ENCODE results near the gene OTUB1.

The OTUB1 gene

DNA sequence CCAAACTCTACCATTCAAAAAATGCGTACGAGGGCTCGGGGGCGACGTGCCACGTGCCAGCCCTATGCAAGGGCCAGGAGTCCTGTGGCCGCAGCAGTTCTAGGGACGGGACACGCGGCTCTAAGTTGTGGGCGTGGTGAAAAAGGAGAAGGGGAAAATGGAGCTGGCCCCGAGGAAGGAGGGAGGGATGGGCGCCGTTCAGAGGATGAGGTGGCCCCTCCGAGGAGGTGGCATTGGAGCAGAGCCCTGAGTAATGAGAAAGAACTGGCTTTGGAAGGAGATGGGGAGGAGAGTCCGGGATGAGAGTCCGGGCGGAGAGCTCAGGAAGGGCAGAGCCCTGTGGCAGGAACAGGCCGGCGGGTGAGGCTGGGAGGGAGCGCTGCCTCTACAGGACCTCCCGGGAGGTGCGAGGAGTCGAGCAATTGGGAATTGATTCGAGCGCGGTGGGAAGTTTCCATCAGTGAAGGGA is 21.0 kb downstream of the OTUB1 start:
- no peak for DNase-seq

DNA sequence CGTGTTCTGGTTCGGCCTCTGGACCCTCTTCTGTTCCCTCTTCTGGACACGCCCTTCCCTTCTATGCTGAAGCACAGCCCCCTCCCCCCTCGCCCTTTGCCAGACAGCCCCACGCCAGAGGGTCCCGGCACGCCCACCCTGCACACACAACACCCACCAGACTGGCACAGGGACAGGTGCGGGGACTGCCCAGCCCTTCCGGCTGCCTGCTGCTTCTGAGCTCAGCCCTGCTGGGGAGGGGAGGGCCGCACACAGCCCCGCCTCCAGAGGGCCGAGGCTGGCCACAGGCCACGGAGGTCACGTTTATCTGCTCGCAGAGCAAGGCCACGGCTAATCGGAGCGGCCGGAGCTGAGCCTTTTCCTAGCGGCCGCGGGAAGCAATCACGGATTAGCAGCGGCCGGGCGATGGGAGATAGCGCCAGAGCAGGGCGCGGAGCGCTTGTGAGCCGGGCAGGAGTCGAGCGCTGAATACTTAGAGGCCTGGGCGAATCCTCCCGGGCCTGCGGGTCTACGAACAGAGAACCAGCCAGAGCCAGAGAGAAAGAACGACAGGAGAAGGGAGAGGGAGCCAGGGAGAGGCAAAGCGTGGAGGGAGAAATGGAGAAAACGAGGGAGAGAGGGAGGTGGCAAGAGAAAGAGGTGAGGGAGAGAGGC is 21.5 kb downstream of the OTUB1 start:
- DNase-seq: no peak

DNA sequence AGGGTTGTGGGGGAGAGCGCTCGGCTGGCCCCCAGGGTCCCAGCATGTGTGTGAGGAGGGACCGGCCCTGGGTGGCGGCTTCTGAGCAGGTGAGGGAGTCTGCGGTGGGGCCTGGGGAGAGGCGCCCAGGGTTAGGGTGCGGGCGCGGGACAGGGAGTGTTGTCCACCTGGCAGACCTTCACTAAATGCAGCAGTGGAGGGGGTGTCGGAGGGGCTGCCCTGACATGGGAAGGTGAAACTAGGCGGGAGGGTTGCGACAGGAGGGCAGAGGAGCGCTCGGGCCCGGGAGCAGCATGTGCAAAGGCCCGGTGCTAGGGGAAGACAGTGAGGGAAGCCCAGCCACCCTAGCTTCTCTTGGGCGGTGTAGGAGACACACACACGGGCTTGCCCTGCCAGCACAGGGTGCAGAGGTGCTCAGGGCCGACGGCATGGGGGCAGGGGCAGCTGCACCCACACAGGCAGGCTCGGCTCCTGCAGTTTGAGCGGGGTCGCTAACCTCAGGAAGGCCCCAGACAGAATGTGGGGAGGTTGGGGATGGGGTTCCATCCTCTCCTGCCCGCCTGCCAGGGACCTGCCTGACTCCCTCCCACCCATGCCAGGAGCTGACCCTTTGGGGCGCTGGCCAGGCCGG is 22.2 kb downstream of the OTUB1 start:
- no peak for DNase-seq

DNA sequence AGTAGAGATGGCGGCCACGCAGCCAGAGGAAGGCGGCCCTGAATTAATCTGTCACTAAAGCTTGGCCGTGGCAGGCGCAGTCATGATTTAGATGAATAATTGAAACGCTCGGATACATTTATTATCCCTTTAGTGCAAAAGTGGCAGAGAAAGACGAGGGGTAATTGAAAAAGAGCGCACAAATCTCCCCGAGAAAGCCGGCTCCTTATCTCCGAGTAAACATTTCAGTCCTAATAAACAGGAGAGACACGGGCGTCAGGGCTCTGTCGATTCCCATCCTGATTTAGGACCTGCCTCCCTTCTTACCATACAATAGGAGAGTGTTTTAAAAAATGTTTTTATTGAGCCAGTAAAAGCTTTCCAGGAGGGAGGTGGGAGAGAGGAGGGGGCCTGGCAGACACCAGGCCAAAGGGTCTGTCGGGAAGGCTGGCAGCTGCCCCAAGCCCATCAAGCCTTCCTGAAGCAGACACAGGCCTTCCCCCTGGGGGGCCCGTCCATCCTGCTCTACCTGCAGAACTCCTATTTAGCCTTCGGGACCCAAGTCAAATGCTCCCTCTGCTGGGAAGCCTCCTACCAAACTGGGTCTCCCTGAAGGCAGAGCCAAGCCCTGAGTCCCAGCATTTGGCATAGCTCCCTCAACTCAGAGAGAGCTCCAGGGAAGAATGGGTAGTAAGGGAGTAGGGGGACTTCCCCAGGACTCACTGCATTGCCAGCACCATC is 22.8 kb downstream of the OTUB1 start:
- DNase-seq: no peak

DNA sequence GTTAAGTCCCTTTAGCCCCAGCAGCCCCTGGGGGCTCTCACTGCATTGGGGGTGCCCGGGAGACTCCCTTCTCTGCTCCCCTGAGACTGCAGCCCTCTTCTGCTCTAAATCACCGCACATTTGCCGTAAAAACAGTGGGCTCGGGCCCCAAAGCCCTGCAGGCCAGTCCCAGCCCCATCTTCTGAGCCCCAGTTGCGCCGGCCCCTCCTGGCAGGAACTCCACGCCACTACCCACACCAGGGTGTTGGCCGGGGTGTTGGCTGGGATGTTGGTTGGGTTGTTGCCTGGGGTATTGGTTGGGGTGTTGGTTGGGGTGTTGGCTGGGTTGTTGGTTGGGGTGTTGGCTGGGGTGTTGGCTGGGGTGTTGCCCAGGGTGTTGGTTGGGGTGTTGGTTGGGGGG is 23.5 kb downstream of the OTUB1 start:
- no peak for DNase-seq

DNA sequence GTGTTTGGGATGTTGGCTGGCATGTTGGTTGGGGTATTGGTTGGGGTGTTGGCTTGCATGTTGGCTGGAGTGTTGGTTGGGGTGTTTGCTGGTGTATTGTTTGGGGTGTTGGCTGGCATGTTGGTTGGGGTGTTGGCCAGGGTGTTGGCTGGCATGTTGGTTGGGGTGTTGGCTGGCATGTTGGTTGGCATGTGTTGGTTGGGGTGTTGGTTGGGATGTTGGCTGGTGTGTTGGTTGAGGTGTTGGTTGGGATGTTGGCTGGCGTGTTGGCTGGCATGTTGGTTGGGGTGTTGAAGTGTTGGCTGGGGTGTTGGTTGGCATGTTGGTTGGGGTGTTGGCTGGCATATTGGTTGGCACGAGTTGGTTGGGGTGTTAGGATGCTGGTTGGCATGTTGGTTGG is 24.5 kb downstream of the OTUB1 start:
- DNase-seq: no peak

DNA sequence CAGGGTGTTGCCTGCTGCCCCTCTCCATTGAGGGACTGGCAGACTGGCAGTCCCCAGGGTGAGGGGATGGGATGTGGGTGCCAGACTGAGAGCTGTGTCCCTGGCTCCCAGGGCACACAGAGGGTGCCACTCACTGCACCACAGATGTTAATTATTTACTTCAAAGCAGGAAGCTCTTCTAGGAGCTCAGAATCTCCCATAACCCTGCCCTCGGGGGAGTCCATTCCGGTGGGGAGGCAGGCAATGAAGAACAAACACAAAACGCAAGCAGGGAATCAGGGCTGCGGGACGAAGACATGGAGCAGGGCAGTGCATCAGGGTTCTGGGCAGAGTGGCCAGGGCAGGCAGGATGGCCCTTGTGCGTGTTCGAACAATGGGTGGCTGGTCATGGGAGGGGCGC is 25.1 kb downstream of the OTUB1 start:
- no peak for DNase-seq

DNA sequence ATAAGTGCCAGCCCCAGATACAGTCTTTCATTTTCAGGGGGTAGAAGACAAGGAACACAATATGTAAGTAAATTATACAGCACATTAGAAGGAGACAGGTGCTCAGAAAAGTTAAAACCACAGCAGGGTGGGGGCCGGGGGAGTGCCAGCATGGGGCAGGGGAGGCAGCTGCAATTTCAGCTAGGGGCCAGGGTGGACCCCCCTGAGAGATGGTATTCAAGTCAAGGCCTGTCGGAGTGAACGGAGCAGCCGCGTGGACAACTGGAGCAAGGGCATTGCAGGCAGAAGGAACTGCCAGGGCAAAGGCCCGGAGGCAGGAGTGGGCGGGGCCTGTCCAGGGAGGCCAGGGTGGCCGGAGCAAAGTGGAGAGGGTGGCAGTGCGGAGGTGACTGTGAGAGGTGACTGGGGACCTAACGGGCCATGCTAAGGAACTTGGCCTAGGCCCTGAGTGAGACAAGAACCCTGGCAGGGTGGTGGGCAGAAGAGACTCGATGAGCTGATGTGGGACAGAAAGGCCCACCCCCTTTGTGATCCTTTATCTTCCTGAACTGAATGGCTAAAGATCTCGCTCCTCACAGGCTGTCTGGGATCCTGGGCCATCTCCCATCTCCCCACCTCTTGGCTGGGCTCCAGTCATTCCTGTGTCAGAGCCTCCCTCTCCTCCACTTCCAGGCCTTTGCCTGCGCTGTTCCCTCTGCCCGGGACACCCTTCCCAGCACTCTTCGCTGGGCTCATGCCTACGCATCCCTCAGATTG is 27.1 kb downstream of the OTUB1 start:
- no peak for DNase-seq

DNA sequence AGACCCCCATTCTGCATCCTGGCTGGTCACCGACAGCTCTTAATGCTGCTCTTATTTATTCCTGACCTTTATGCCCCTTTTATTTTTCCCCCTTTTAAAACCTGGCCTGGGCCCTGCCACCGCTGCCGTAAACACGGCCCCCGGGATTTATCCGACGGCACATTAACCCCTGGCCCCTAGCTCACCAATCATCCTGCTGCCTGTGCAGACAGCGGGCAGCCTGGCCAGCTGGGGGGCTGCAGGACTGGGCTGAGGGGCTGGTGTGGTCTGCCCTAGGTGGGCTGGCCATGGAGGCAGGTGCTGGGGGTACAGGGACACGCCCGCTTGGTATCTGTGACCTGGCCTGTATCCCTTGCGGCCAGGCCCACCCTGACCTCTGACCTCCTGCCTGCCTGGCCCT is 28.1 kb downstream of the OTUB1 start:
- no peak for DNase-seq

DNA sequence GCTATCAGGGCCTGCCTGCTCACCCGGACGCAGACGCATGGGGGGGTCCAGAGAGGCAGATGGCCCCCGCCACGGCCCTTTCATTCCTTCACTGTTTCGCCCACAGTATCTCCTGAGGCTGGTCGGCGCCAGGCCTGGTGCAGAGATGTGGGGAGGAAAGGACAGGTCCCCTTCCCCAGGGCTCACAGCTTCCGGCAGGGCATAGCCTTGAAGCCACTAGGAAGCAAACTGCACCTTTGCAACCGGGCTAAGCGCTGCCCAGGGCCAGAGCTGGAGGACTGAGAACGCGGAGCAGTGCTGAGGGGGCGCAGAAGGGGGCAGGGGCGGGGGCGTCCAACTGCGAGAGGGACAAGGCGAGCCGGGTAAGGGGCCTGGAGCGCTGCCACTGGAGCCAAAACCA is 29.3 kb downstream of the OTUB1 start:
- no peak for DNase-seq

DNA sequence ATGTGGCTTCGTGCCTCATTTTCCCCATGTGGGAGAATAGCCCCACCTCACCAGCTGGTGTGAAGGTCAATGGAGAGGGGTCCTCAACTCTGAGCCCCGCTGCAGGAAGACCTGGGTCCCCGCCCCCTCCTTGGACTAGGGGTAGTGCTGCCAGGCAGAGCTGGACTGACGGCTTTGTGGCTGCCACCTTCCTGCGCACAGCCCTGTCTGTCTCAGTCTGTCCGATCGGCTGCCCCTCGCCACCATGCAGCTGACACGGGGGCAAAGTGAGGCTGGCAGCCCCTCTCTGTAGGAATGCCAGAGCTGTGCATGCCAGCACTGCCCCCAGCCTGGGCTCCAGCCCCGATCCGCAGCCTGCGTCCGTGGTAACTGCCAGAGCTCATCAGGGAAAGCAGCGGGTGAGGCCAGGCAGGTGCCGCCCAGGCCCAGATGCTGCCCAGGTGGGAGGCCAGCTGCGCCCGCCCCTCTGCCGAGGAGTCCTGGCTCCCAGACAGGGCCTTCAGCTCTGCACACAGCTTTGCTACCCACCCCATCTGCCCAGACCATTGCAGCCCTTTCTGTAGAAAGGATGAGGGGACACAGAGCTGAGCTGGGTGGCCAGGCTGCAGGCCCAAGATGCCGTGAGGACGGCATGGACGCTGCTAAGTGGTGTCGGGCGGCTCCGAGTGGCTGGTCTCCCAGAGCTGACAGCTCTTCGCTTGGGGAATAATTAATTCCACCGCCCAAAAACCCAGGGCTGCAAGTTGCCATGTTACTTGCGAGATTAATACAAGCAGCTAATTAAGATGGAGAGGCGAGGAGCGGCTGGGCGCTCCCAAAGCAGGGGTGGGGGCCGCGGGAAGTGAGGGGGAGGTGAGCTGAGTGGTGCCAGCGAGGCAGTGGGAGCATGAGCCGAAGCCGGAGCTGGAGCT is 30.0 kb downstream of the OTUB1 start:
- no peak for DNase-seq

DNA sequence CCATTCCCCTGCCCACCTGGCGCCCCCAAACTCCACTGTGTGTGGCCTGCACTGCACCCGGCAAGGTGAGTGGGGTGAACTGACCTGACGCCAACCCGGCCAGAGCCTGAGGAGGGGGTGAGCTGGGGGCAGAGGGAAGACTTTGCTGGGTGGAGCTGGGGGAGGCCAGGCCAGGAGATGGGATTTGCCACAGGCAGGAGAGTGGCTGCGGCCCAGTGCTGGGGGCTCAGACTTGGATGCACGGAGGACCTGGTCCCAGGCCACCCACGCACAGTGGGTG is 31.6 kb downstream of the OTUB1 start:
- no peak for DNase-seq

DNA sequence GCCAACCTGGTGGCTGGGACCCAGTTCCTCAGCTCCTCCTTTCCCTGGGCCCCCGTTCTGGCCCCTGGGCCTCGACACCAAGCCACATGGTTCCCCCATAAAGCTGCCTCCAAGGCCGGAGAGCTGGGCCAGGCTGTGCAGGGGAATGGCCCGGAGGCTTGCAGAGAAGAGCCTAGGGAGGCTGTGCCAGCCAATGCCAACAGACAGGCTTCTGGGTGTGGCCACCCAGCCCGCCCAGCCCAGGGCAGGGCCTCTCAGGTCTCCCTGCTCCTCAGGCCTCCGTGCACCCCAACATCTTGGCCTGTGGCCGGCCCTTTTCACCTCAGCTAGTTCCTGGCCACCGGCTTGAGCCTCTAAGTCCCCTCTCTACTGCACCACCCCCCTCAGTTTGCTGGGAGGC is 32.1 kb downstream of the OTUB1 start:
- no peak for DNase-seq

DNA sequence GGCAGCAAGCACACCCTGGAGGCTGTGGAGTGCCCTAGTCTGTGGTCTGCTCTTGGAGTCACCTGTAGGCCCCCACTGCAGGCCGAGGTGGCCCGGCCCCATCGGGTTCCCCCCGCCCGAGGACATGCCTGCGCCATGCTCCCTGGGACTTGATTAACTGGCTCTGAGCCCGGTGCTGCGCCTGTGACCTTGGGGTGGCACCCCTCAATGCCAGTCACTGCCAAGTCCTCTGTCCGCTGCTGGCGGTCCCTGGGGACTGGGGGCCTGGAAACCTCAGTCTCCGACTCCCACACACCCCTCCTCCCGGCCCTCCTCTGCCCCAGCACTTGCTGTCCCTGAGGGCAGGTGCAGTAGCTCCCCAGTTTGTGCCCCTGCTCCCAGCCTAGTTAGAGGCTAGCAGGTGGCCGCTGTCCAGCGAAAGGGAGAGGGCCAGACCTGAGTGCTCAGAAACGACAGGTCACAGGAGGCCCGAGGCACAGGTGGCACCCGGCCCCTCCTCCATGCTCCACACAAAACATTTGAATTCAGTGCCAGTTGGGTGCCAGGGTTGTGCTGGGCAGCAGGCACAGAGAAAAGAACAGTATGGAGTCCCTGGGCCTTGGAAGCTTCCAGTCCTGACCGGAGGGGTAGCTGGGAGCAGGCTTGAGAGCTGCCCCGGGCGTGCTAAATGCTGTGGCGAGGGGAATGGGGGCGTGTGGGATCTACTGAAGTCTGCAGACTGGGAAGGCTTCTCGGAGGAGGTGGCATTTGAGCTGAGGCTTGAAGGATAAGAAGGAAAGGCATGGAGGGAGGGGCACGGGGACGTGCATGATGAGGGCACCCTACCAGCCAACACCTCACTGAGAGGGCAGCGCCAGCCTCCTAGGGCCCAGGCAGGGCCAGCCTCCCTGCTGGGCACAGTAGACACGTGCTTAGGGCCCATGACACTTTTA is 33.1 kb downstream of the OTUB1 start:
- DNase-seq: no peak

DNA sequence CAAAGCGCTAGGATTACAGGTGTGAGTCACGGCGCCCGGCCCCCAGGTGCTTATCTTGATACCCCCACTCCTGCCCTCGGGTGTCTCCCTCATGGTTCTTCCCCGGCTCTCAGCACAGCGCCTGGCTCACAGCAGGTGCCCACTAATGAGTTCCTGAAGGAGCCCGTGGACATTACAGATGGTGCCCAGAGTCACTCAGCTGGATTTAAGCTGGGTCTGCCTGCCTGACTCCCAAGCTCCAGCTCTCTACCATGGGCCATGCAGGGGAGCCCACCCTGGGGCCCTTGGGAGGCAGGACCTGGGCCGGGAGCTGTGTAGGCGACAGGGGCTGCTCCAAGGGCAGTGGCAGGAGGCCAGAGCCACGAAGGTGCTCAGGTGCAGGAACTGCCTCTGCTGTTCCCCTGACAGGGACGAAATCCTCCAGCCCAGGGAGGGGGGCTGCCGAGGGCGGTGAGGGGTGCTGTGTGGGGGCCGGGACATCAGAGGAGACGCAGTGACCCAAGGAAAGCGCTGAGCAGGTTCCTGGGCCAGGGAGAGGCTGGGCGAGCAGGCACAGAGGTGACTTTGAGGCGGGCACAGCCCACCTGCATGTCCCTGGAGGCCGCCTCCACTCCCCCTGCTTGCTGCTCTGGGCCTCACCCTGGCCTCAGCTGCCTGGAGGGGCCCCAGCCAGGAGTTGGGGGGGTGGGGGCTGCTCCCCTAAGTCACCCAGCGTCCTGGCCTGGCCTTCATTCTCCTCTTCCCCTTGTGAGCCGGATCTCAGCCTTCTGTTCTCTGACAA is 34.9 kb downstream of the OTUB1 start:
- no peak for DNase-seq

DNA sequence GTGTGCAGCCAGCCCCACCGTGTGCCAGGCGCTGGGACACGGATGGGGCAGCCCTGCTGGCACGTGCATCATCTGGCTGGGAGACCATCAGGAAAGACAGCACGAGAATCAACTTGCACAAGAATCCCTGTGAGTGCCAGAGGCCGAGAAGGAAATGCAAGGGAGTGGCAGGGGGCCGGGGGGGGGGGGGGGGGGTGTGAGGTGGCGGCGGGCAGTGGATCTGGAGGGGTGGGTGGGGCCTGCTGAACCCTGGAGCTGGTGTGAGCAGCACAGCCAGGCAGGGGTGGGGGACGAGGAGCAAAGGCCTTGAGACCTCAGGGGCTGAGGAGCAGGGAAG is 35.5 kb downstream of the OTUB1 start:
- DNase-seq: no peak

DNA sequence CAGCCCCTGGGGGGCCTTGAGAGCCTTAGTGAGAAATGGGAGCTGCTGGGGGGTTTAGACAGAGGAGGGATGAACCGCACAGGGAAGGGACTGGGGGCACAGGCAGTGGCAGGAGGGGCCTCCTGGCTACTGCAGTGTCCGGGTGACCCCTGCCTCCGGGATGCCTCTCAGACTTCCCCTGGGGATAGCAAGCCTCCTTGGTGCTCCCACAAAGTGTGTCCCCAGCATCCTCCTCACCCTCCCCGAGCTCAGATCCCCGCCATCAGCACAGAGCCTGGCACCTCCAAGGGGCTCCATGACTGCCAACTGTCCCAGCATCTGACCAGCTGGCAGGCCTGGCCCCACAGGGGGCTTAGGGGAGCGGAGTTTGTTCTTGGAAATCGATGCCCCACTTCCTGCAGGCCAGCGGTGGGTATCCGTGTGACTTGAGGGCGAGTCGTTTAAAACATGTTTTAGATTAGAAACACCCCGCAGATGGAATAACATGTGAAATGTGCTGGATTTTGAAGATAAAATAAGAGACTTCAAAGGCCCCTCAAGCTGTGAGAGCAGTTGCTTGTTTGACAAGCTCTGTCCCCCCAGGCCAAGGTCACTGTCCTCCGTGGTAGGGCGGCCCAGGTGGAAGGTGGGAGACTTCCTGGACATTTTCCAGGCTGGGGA is 36.0 kb downstream of the OTUB1 start:
- no peak for DNase-seq

DNA sequence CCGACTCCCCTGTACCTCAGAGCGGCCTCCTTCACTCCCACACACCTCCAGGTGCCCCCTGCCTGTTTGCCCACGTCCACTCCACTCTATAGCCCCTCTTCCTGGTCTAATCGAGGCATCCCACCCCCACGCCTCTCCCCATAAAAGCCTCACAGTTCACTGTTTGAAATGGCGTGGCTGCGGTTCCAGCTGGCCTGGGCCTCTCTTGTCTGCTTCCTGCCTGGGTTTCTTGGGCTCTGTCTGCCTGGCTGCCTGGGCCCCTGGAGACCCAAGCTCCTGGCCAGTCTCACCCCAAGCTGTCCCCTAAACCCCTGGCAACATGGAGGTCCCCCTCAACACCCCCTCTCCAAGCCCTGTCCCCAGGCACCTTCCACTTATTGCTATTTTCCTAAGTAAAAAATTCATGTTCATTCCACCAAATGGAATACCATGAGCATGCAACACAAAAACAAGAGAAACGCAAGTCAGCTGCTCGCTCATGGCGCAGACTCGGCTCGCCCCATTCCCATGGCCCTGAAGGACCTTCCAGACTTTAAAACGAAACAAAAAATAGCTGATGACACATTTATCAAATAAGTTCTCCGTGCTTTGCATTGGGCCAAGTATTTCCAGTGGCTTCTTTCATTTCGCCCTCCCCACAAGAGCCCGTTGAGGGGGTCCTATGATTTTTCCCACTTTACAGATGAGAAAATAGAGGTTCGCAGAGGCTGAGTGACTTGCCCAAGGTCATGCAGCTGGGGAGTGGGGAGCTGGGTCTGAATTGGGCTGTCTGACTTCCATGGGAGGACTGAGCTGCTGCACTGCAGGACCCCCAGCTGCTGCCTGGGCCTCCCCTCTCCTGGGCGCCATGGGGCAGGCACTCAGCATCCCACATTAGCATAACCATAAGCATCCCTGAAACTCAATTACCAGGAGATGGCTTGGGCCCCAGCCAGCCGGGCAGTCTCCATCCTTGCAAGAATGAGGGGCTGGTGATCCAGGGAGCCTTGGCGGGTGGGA is 37.8 kb downstream of the OTUB1 start:
- DNase-seq: no peak

DNA sequence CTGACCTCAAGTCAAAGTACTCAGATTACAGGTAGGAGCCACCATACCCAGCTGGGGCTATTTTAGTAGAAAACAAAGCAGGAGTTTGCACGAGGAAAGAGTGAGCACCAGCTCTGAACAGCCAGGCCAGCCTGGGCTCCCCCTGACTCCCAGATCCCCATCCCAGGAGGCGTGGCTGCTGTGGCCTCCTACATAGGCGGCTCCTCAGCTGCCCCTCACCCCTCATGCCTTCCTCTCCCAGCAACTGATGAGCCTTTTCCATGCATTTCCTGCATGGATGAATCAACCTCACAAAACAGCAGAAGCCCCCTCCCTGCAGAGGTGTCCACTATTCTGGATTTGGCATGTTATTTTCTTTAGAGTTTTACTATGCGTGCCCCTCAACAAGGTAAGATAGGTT is 39.0 kb downstream of the OTUB1 start:
- DNase-seq: no peak

Data from activated T-cell treated with anti-CD3 and anti-CD28 coated beads, Interleukin-2, amount 50 U/mL, for 1 hour (primary cell).